GM19043 (cell line): ENCODE measurements around the gene AKAP13.

ENCODE experiments used
- ATAC-seq: cut with Tn5 transposase; IDR thresholded peaks from one replicate; pipeline ENCODE4 v1.9.1; 2021; ENCODE audit warnings: low read depth; ENCODE audit not compliant: unreplicated experiment

AKAP13 gene

DNA sequence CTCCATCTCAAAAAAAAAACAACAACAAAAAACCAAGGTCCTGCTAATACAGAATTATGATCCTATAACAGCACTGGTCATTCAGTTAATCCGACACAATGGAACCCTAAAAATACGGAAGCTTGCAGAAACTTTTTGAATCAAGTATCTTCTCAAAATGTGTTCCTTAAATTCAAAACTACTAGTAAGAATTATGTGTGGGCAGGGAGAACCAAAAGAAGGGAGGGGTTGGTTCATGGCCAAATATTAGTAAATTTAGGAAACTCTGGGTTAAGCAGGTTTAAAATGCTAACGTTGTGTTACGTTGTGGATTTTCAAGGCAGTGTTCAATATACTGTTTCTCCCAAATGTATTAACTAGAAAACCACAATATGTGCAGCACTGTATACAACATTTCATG is 298.8 kb downstream of the AKAP13 start:
- no peak for ATAC-seq

GRCh38 chr15:85681386-85681785 is 301.0 kb downstream of the AKAP13 start:
- no peak for ATAC-seq

- no peak for ATAC-seq
Measured at GRCh38 chr15:85684174-85684710, 303.8 kb downstream of the AKAP13 start.

DNA sequence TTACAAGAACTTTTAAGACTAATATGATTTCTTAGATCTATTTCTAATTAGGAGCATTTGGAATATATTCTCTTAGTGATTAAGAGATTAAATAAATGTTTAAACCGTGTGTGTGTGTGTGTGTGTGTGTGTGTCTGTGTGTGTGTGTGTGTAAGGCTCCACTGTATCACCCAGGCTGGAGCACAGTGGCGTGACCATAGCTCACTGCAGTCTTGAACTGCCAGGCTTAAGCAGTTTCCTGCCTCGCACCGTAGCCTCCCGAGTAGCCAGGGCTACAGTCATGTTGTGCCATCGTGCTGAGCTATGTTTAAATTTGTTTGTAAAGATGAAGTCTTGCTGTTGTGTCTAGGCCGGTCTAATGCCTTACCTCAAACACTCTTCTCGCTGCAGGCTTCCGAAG is 305.0 kb downstream of the AKAP13 start:
- no peak for ATAC-seq

- ATAC-seq = no peak
Measured at GRCh38 chr15:85687329-85687728, 306.9 kb downstream of the AKAP13 start.

DNA sequence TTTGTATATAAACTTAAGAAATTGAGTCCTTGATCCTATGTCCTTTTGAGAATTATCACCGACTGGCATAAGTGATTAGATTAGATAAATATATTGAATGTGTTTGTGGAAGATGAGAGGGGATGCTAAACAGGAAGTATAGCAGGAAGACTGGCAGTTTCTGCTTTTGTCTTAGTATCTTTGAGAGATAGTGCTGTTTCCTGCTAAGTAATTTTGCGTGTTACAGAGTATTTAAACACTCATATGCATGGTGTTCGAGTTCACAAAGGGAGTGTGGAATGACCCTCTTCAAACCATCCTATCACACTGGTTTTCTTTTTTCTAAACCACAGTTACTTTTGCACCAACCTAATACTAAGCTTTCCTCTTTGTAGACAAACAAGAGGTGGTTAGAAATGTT is 308.3 kb downstream of the AKAP13 start:
- ATAC-seq = no peak

GRCh38 chr15:85689729-85690128 is 309.3 kb downstream of the AKAP13 start:
- ATAC-seq = peak; percentile 33

DNA sequence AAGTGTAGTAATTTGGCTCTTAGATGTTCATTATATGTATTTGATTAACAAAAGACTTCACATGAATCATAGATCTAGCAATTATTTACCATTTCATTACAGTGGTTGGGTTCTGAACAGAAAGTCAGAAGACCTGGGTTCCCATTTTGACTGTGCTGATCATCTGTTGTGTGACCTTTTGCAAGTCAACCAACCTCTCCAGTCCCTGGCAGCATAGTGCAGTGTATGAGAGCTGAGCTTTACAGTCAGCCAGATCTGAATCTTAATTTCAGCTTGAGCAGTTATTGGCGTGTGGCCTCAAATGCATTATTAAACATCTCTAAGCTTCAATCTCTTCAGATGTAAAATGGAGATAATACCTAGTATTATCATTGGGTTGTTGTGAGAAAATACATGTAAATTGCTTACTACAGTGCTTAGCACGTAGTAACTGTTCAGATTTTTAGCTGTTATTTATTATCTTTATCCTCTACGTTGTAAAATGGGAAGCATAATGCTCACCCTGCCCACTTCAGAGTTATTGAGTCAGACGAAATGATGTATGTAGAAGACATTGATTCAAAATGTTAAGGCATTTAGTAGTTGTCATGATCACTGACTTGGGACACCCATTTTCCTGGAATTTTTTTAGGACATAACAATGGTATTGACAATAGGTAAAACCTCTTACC is 310.3 kb downstream of the AKAP13 start:
- ATAC-seq = peak; percentile 42

- ATAC-seq = peak; percentile 41
Measured at GRCh38 chr15:85691350-85692240, 311.2 kb downstream of the AKAP13 start.

DNA sequence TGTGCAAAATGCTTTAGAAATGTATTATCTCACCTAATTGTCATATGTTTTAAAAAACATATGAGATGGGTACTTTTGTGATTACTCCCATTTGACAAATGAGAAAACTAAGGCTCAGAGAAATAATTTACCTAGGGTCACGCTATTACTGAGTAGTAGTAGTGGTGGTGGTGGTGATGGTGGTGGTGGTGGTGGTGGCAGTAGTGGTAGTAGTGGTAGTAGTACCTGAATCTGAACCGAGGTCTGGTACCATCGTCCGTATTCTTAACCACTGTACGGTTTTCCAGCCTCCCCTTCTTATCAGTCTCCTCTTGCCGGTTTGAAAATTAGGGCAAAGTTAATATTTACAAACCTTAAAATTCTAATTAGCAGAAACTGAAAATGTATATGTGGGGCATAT is 311.9 kb downstream of the AKAP13 start:
- ATAC-seq = no peak

DNA sequence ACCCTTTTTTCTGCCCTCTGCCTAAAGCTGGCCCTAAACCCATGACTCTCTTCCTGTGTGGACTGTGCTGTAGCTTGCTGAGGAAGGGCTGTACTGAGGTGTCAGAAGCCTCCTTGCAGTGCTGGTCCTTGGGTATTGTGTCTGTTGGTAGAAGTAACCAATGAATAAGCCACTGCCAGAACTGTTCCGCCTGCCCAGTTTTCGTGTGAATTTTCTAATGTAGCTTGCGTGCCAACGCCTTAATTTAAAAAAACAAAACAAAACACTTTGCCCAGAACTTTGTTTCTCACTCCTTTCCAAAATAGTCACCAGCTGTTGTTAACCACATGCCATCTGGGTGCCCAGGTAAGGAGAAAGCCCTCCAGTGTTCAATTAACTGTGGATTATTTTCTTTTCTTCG is 312.5 kb downstream of the AKAP13 start:
- ATAC-seq = peak; percentile 41

DNA sequence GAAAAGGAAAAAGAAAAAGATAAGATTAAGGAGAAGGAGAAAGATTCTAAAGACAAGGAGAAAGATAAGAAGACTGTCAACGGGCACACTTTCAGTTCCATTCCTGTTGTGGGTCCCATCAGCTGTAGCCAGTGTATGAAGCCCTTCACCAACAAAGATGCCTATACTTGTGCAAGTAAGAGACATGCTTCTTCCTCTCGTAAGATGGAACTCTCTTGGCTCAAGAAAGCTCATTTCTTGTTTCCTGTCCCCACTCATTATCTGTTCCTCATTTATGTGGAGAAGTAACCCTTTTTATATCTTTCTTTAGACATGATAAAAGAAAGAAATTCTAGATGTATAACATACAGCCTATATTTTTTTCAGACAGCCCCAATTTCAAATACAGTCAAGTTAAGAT is 312.9 kb downstream of the AKAP13 start:
- ATAC-seq = no peak

GRCh38 chr15:85694091-85694490 is 313.7 kb downstream of the AKAP13 start:
- ATAC-seq = no peak

DNA sequence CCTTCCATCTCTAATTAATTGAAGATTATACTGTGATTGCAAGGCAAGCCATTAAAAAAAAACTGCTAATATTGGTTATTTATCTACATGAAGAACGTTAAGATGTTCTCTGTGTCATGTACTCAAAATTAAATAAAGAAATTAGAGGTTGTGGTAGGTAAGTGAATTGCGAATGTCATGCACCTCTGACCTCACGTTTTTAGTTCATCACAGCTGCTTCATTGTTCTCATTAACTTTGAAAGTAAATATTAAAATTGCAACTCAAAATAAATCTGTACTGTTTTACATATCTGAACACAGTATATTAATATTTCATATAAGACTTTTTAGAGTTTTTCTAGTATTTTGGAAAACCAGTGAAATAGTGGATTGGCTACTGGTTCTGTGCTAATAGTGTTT is 320.4 kb downstream of the AKAP13 start:
- no peak for ATAC-seq

DNA sequence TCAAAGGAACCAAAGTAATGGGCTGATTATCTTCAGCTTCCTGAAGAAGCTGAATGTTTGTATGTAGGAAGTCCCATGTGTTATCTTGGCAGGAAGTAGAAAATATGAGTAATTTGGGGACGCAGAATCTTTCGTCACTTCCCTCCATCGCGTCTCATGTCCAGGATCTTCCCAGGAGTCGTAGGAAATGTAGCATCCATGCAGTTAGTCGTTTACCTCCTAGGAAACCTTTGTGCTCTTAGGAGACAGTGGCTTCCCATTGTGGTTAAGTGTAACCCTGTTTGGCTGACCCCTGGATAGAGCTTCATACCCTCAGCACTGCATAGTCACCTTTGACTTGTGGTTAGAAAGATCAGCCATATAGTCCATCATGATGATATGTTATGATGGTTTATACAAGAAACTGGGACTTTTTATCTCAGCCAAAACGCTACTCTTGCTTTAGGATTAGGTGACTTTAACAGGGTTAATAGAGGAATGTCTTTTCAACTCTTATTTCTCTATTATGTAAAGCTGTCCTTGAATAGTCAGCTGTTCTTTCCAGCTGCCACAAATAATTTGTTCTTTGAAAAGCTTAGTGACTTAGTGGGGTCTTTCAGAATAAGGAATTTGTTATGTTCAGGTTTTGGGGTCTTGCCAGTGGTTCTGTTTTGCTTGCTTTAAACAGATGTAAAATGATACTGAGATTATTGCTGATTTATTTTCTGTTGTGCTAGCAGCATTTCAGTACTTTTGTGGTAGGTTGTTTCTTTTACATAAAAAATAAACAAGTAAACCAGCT is 322.1 kb downstream of the AKAP13 start:
- ATAC-seq = no peak

- ATAC-seq = no peak
Measured at GRCh38 chr15:85704066-85704465, 323.7 kb downstream of the AKAP13 start.

- no peak for ATAC-seq
Measured at GRCh38 chr15:85704720-85705429, 324.5 kb downstream of the AKAP13 start.

DNA sequence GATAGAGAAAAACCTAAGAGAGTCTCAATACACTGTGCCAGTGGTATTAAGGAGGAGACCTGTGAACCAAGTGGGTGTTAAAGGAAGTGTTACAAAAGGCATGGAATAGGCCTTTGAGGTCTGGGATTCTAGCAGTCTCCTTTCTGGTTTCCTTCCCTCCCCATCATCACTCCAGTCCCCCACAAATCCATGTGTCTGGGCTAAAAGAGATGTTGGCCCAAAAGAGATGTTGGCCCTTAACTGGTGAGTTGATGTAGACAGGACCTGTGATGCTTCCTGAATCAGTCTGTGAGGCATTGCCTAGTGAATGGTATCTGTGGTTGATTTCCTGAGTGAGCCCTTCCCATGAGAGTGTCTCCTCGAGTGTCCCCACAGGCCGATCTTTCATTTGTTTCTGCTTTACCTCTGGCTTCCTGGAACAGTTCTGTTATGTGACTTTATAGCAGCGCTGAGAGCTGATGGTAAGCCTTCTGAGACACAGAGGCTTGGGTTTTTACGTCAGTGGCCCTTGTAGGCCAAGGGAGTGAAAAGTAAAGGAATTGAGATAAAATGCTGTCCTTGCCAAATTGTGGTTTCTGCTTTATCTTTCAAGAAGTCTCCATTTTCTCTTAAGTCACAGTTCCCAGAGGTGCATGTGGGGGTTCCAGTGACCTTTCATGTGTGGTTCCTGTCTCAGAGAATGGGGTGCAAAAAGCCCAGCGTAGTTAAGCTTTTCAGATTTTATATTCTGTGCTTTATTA is 326.5 kb downstream of the AKAP13 start:
- peak; percentile 30 for ATAC-seq

DNA sequence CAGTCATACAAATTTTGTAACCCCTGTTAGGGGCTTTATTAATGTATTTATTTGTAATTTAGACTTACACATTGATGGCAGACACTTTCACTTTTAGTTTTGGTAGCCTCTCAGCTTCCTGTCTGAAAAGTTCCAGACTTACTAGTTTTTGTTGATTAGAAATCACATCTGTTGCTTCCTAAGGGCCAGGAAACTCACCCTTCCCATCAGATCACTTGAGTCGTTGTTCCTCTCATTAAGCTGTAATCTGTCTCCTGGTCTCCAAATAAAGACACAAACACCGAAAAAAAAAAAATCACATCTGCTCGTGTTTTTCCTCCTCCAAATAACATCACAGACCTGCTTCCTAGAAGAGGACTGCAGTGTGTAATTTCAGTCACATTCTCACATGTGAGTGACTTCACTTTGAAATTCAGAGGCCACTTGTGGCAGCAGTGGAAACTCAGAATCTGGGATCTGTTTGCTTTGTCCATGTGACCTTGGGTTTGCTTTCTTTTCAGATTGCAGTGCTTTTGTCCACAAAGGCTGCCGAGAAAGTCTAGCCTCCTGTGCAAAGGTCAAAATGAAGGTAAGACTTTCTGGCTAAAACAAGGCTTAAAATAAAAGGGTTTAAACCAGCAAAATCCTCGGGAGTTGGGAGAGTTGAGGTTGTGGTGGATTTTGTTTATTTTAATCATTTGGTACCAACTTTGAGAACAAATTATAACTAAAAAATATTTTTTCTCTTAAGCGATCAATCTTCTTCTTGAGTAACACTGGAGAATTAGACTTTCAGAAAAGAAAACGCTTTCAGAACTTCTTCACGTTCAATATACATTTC is 327.3 kb downstream of the AKAP13 start:
- ATAC-seq = peak; percentile 15
